Activated CD8-positive, alpha-beta memory T cell treated with anti-CD3 and anti-CD28 coated beads for 48 hours (primary cell): ENCODE results near the gene SLIT3.
"Not testable (repeated sequence)": the region's sequence is repeated elsewhere in the genome, so short reads cannot be mapped to it uniquely, and the experiment has no call there.

Experiments used
- DNase-seq, 3 experiments: peaks; one replicate each; pipeline ENCODE4 v3.0.0-alpha.2; 2020; ENCODE audit warnings: low read depth in 2 of 3, low spot score in 2 of 3

Gene SLIT3

GRCh38 chr5:169222934-169223594 lies 77.9 kb downstream of the SLIT3 start:
- DNase-seq, result no peak

GRCh38 chr5:169221519-169221918 lies 79.4 kb downstream of the SLIT3 start:
- no peak for DNase-seq

- no peak for DNase-seq
These were observed 81.0 kb downstream of the SLIT3 start for GRCh38 chr5:169219961-169220360.

DNA sequence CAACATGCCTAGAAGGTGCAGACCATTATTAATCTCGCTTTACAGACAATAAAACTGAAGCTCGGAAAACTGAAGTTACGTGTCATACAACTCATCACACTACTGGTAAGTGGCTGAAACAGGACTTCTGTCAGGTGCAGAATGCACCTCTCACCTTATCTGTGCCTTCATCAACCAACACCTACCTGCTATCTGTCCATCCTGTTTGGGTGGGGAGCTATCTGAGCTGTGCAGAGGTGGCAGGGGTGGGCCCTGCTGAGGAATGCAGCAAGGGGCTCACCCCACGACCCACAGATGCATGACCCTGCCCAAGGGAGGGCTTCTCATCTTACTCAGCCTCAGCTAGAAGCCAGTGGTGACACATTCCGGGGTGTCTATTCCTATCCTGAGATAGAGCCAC lies 81.6 kb downstream of the SLIT3 start:
- DNase-seq, result no peak

DNA sequence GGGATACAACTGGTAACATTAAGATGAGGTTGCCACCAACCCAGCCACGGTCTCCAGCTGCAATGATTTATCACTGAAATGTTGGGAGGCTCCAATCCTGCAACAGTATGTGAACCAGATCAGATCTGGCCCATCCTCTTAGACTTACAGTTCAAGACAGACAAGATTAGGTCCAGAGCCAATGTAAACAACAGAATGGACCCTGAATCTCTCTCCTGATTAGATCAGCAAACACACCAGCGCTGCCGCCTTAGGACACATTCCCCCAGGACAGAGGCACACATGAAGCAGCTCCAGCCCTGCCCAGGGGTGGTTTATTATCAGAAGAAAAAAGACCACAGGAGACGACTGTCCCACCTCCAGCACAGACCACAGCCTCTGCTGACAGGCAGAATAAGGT lies 82.1 kb downstream of the SLIT3 start:
- no peak for DNase-seq

GRCh38 chr5:169218176-169218575 lies 82.8 kb downstream of the SLIT3 start:
- DNase-seq, result no peak

DNA sequence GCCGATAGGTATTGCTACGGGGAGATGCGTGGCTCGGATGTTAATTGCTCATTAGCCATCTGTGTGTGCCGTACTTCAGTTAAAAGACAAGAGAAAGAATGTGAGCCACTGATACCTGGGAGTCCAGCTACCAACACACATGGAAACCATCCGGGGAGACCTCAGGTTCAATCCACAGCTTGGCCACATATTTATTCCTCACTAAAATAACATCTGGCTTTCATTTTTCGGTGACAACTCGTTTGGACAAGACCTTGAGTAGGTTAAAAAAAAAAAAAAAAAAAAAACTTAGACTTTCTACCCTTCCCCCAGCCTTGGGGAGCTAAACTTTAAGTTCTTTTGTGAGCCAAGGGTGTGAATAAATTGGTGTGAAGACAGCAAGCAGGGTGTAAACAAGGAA lies 84.1 kb downstream of the SLIT3 start:
- DNase-seq, result no peak

DNA sequence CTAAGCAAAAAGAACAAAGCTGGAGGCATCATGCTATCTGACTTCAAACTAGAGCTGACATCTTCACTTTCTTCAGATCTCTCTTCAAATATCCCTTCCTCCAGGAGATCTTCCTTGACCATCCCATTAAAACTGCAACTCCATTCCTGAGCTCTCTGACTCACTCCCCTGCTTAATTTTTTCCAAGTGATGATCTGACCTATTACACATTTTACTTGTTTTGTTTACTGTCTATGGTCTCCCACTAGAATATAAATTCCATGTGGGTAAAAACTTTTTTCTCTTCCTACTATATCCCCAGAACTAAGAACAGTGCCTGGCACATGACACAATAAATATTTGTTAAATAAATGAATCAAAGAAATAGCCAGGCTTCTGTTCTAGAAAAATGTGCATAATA lies 87.5 kb downstream of the SLIT3 start:
- no peak for DNase-seq

GRCh38 chr5:169211761-169212160 lies 89.2 kb downstream of the SLIT3 start:
- not testable (repeated sequence) for DNase-seq

GRCh38 chr5:169204788-169205400 lies 96.0 kb downstream of the SLIT3 start:
- no peak for DNase-seq

GRCh38 chr5:169202969-169203368 lies 98.0 kb downstream of the SLIT3 start:
- no peak for DNase-seq

DNA sequence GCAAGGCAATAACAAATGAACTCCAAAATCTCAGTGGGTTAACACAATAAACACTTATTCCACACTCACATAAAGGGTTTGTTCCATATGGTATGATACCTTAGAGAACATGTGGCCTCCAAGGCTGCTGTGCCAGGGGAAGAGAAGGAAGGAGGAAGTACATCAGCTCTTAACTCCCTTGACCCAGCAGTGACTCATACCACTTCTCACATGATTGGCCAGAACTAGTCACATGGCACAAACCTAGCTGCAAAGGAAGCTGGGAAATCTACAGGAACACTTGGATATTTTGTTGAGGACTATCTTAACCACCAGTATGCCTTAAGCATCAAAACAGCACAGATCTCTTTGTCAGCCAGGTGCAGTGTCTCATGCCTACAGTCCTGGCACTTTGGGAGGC lies 99.3 kb downstream of the SLIT3 start:
- no peak for DNase-seq

DNA sequence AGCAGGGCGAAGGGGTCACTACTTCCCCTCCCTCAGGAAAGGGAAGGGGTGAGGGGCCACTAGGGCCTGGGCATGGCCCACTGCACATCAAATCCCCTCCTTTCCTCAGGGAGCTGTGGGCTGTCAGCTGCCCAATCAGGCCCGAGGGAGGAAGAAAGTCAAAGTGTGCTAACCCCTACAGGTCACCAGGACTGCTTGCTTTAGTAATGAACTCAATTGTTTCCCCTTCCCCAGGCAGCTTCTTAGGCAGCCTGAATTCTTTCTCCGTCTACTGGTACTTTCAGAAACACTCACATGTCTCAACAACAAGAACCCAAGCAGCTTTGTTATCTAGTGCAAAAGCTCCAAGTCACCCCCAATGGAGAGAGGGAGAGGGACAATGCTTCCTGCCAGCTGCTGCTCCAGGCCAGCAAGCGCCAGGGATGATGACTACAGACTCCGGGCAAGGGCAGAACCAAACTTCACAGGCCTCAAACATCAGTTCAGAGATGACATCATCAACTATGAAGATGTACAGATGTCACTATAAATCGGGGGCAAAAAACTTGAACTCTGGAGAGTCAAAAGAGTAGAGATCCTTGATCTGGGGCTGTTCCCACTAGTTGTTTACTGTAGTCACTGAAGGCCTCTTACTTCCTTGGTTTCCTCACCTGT lies 100.7 kb downstream of the SLIT3 start:
- DNase-seq, result no peak

DNA sequence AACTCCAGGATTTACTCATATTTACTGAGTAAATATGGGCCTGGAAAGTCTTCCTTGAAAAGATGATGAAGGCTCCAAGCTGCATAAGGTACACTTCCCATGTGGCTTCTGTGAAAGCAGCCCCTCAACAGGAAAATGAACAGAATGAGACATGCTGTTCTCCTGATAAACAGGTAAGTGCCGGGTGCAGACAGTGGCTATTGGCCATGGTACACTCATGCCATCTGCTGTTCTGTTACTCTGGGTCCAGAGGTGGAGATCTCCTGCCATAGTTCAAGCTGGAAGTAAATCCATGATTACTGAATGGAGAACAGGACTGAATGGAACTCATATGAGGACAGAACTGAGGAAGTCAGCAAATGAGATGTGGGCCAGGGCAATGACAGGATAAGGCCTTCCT lies 103.6 kb downstream of the SLIT3 start:
- DNase-seq, result no peak

GRCh38 chr5:169196059-169196458 lies 104.9 kb downstream of the SLIT3 start:
- no peak for DNase-seq

- DNase-seq, result no peak
These were observed 105.3 kb downstream of the SLIT3 start for GRCh38 chr5:169195601-169196000.

DNA sequence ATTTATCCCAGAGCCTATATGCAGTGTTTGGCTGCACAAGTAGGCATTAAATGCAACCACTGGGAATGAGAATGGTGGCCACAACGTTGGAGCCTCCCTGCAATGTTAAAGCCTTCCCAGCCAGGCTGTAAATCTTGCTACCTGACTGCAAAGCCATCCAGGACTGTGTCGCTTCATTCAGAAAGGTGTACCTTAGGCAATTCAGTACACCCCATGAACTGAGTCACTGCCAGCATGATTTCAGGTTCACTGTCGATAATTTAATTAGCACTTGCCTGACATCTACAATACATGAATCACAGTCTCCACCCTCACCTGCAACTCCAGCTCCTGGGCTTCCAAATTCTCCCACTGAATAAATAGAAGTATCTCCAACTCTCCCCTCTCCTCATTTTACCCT lies 108.4 kb downstream of the SLIT3 start:
- no peak for DNase-seq

DNA sequence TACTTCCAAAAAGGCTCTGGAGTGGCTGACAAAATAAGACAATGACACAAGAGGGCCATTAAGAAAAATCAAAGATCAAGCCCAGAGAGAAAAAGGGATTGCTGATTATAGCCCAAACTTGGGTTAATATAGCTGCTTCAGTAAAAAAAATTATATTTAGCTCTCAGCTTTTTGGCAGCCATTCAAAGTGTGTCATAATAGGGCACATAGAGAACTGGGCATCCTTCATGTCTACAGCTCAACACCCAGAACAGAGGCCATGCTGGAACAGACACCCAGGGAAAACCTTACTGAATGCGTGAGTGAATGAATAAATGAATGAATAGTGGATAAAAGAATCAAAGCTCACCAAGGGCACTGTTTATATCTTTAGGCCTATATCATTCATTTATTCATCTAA lies 110.1 kb downstream of the SLIT3 start:
- DNase-seq, result no peak

- no peak for DNase-seq
These were observed 115.3 kb downstream of the SLIT3 start for GRCh38 chr5:169185626-169186025.

DNA sequence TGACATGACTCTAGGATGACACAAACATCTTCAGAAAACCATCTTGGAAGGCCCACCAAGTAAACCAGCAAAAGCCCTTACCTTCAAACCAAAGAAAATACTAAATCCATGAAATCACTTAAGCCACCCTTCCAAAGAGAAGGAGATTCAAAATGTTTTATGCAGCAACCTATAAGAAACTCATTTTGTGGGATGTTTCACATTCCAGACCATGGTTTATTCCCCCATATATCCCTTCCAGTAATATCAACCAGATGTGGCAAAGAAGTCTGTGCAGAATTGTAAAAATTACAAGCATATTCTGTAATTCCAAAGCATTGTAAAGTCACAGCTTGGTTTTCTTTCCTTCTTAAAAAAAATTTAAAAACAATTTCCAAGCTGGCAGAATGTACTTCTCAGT lies 117.4 kb downstream of the SLIT3 start:
- no peak for DNase-seq

GRCh38 chr5:169182797-169183196 lies 118.1 kb downstream of the SLIT3 start:
- no peak for DNase-seq

DNA sequence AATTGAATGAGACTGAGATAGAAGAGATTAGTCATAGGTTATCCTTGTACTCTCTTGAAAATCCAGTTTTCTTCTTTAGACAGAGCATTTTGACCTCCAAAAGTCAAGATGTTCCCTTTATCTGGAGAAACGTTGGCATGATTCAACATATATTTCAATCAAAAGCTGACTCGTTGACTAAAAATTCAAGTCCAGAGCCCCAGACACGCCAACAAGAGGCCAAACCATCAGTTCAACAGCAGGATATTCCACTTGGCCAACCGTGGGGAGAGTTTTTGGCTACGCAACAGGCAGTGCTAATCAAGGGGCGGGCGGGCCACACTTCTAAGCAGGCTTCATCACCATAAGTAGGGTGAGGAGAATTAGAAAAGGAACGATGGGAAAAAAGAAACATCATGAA lies 119.1 kb downstream of the SLIT3 start:
- DNase-seq, result no peak

DNA sequence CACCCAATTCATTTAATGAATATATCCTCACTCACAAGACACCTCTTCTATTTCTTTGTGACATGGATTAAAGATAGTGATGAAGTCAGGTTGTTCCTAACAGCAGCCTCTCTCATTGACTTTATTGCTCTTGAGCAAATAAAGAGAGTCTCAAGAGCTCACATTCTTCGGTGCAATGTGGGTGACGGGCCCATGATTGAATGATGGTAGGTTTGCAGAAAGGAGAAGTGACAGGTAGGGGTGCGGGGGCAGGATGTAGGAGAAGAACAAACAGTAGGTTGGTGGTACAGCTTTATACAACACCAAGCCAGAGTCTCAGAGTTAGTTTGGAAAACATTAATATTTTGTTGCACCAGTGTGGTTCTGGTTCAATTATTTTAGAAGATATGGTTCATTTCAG lies 122.2 kb downstream of the SLIT3 start:
- no peak for DNase-seq
